HG03520 (cell line): Measurements from ENCODE around the gene ZSWIM9.
A peak's percentile ranks its signal among the peaks of the same experiment; 100 is the strongest.

Source experiments
- ATAC-seq: cut with Tn5 transposase; IDR thresholded peaks from one replicate; pipeline ENCODE4 v1.9.1; 2021; ENCODE audit warnings: mild to moderate bottlenecking, moderate library complexity; ENCODE audit not compliant: unreplicated experiment

ZSWIM9 gene

DNA sequence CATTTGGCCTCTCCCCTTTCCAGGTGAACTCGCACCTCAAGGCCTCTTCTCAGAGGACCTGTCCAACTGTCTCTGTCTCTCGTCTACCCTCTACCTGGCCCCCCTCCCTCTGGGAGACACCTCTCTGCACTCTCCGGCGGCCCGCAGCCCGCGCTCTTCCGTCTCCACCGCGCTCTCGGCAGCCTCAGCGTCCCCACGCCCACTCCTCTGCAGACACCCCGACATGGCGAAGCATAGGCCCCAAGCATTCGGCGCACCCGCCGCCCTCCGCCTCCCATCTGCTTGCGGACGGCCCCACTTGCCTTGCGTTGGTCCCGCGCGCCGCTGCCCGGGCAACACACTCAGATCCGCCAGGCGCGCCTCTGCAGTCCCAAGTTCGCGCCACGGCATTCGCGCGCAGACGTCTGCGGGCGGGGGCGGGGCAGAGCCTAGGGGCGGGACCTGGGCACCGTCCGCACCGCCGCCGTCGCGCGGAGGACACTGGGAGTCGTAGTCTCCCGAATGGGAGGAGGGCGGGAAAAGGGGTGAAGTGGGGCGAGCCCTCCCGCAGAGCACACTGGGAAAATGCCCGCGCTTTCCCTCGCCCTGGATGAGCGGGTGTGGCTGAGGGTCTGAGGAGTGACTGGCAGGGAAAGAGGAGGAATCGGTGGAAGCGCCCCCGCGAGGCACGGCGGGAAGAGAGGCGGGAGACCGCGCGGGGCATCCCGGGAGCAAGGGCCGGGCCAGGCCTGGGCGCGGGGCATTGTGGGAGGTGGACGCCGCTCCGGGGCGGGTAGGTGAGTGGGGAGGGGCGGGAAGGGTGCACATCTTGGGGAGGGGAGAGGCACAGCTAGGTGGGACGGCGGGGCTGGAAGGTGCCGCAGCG lies at the start of gene ZSWIM9, which contains the start of gene LIG1:
TSS of gene ZSWIM9 (plus strand) at position 742 of the 865 bp plus-strand sequence. CDS start 1,123 bp downstream, outside the sequence.
TSS of gene LIG1 (minus strand) at position 406 of the 865 bp plus-strand sequence. CDS start 4,778 bp downstream, outside the sequence.
- peak; percentile 72 for ATAC-seq

DNA sequence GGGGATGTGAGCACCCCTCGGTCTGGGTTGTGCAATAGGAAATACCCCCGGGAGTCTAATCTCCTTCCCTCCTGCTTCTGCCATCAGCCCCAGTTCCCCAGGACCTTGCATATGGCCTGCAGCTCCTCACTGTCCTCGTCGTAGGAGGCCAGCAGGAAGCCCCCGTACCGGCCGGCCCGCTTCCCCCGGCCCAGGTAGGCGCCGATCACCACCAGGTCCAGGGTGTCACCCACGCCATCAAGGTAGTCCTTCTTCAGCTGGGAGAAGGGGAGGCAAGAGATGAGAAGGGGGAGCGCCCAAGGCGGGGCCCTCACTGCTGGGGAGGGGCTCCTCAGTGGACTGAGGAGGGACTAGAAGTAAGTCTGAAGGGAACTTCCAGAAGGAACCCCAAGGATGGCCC lies 49.4 kb upstream of the ZSWIM9 start:
- ATAC-seq, result no peak

DNA sequence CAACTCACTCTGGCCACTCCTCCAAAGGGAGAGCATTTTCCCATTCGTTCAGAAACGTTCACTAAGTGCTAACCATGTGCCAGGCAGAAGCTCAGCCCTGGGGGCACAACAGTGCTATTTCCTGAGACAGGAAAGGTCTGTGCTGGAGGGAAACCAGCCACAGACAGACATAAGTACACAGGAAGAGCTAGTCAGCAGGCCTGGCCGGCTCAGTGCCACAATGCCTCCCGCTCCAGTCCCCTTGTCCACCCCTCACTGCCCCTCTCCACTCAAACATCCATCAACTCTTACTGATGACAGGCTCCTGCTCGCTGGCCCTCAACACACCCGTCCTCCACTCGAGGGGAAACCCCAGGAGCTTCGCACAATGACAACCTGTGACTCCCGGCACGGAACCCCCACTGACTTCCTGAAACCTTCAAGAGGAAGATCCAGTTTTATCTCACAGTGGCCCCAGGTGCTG lies 48.5 kb upstream of the ZSWIM9 start:
- no peak for ATAC-seq

DNA sequence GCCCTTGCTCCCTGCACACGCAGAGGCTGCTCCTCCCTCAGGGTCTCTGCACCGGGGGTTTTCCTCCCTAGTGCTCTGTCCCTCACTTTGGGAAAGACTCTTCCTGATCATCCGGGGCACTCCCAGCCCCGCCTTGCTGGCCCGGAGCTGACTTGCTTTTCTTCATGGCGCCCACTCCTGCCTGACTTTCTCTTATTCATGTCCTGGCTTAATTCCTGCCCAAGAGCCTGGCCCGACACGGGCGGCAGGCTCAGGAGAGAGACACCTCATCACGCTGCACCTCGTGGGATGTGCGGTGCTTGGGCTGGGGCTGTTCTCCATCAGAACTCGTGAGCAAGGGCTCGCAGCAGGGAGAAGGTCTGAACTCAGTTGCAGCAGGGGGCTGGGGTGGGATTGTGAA lies 48.1 kb upstream of the ZSWIM9 start:
- no peak for ATAC-seq

DNA sequence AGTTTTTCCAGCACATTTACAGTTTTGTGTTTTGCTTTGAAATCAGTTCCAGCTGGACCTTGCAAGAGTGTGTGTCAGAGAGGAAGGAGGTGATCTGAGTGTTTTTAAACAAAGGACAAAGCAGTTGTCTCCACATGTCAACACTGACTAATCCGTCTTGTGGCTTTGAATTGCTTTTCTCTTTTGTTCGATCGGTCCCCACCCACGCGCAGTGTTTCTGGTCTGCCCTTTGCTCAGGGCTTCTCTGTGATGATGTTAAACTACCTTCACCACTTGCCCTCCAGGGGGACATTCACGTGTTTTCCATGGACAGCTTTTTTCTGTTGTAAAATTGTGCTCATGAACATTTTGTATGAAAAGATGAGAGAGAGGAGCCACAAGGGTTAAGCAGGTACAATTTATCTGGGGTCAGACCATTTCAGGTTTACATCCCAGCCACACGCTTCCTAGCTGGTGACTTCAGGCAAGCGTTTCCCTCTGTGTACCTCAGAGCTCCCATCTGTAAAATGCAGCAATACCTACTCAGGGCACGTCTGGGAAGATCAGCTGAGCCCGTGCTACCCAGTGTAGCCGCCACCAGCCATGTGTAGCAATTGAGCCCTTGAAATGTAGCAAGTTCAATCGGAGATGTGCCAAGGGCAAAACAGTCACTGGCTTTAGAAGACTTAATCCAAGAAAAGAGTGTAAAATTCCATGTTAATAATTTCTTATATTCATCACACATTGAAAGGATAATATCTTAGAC lies 46.4 kb upstream of the ZSWIM9 start:
- no peak for ATAC-seq

DNA sequence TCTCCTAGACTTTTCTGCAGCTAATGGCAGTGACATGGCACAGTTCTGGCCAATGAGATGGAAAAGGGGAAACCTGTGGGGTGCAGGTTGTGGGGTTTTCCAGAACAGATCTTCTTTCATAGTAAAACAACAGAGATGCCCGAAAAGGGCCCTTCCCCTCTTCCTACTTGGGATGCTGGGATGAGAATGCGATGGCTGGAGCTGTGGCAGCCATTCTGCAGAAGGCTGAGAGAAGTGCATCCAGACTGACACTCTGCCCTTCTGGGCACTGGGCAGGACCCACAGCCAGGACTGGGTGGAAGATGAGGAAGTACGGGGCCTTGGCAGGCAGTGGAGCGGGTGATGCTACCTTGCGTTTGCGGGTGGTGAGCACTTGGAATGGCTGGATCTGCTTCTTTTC lies 42.9 kb upstream of the ZSWIM9 start:
- no peak for ATAC-seq

DNA sequence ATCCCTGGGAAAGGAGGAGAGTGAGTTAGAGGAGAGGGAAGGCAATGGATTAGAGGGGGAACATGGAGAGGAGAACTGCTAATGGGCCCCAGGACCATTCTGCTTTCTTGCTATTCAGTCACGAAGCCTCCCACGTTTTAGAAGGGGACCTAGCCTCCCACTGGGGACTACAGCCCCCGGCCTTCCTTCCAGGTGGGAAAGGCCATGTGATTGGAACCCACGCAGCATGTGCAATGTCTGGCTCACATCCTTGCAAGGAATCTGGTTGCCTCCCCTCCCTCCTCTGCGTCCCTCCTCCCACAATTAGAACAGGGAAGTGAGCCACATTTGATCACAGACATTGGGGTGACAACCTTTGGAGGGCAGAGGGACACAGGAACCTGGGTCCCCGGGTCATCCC lies 37.4 kb upstream of the ZSWIM9 start:
- ATAC-seq, result no peak

DNA sequence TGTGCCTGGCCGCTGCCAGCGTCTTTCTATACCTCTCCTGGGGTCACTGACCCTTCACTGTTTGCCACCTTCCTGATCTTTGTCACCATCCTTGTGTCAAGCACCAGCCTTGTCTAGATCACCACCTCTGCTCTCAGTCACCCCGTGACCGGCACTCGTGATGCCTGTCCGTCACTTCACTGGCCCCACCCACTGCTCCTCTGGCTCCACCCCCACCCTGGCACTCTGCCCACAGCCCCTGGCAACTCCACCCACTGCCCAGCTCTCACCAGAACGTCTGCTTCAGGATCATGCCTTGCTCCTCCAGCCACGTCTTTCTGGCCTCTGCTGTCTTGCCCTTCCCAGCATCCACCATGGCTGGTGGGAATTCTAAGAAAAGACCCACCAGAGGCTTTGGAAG lies 35.1 kb upstream of the ZSWIM9 start:
- ATAC-seq, result no peak

DNA sequence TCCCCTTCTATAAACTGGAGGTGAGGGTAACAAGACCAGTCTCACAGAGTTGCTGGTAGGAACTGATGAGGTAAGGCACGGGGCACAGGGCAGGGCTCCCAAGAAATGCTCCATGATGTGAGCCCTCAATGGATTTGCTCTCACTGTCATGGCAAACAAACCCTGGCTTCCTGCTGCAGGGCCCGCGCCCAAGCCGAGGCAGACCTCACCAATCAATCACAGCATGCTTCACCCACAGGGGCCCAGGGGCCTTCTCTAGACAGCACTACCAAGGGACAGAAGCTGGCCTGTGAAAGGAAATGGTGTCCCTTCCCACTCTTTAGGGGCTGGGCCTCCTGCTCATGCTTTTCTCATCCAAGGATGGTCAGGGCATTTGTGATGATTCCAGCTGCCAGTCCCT lies 33.9 kb upstream of the ZSWIM9 start:
- no peak for ATAC-seq

DNA sequence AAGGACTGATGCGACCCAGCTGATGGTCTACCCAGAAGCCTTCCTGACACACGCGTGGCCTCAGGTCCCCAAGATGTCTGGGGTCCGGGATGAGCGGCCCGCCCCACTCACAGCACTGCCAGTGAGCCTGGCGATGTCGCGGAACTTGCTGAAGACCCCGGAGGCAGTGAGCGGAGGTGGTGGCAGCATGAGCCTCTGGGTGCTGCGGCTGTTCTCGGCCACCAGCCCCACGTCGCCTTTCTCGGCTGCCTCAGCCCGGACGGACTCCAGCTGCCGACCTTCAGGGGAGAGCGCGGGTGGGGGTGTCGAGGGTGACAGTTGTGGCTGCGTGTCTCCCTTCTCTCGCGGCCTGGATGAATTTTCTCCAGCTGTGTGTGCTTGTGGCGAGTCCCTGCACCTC lies 33.1 kb upstream of the ZSWIM9 start:
- ATAC-seq, result no peak

DNA sequence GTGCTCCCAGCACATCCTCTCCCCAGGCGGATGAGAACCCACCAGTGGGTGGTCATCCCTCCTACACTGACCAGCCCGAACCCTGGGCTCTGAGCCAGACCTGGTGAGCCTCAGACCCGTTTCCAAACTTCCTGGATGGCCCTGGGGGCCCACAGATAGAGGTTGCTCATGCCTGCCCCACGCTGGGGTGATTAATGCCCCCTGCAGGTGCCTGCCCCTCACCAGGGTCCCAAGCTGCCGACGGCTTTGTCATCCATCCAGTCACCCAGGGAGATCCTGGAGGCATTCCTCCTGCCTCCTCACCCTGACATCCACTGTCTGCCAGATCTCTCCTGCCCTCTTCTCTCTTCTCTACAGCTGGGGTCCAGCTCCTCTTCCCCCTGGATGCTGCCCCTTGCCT lies 31.4 kb upstream of the ZSWIM9 start:
- ATAC-seq, result no peak

DNA sequence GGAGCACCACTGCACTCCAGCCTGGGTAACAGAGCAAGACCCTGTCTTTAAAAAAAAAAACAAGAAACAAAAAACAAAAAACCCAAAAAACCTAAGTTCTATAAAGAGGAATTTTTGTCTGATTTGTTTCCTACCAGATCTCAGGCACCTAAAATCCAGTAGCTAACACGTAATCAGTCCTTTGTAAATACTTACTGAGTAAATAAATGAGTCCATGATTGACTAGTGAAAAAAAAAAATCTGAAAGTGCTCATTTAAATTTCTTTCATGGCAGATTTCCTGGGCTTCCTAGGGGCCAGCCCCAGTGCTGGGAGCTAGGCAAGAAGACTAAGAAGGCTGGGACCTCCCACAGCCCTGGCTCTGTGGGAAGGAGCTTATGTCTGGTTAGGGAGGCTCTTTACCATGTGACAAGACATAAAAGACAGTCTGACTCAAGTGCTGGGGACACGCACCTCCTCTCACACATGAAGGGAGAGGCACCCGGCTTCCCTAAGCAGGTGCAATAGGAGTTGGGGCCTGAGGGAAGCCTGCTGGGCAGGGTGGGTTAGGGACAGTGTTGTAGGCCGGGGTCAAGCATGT lies 22.8 kb upstream of the ZSWIM9 start:
- ATAC-seq, result no peak

DNA sequence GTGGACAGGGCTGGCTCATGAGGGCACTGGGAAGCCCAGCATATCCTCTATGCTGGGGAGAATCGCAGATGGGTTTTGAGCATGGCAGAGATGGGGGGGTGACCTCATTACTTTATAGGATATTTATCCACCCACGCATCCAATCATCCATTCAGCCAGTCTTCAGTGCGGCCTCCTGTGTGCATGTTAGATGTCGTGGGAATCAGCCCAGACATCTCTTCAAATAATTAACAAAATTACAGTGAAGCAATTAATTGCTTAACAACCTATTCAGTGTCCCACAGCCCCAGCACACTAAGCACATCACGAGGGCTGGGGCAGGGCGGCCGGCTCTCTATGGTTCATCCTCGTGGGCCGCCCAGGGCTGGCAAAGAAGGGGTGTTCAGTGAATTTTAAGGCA lies 21.9 kb upstream of the ZSWIM9 start:
- no peak for ATAC-seq

DNA sequence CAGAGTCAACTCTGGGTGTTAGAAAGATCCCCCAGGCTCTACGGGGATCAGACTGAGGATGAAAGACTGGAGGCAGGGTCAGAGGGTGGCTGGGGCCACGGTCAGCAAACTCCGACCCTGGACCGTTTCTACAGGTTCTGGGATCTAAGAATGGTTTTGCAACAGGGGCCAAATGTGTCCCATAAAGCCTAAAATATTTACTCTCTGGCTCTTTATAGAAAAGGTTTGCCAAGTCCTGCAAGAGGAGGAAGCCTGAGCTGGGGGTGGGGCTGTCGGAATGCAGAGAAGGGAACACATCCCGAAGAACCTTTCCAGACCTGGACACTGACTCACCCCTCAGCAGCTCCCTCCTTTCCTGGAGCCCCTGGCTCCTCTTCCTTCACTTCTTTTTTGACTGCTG lies 21.1 kb upstream of the ZSWIM9 start:
- no peak for ATAC-seq

DNA sequence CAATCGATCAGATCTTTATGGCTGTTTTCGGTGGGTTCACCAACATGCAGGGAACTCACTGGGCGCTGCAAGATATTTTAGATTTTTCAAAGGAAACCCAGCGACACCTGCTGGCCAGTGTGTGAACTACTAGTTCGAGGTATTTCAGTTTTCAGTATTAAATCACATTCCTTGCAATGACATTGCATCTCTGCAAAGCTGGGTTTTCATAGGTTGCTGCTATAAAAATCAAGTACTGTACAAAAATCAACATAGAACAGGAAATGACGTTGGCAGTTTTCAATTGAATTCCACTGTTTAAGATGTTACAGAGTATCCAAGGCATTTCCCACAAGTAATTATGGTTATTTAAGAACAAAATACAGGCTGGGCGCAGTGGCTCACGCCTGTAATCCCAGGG lies 17.9 kb upstream of the ZSWIM9 start:
- no peak for ATAC-seq

DNA sequence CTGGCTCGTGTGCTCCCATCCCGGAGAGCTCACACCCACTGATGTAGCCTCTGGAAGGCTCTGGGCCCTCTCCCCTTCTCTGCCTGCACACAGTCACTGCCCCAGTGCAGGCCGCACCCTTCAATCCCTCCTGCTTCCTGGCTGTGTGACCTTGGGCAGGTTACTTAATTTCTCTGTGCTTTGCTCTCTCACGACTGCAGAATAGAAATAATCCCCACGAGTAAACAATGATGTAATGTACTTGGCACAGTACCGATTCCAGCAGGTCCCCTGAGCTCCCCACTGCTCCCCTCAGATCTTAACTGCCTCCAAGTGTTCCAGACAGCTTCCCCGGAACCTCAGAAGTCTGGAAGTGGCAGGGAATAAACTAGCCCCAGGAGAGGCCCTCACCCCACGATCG lies 16.5 kb upstream of the ZSWIM9 start:
- no peak for ATAC-seq

DNA sequence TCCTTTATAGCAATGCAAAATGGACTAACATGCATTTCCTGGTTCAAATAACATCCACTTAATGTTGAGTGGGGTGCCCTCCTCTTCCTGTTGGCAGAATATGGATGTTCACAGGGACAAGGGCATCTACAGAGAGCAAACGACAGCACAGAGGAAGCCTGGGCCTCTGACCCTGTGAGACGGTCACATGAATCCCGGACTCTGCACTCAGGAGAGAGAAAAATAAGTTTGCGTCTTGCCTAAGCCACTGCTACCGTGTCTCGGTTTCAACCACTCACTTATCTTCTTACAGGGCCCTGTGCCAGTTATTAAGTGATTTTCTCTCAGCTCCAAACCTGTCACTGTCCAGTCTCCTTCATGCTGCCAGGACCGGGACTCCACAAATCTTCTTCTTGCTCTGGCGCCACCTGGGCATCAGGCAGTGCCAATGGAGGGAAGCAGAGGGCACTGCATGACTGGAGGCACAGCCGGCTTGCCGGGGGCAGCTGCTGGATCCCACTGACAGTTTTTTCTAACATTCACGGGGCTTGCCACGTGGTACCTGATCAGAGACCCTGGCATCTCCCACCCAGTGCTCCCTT lies 12.2 kb upstream of the ZSWIM9 start:
- ATAC-seq, result no peak

DNA sequence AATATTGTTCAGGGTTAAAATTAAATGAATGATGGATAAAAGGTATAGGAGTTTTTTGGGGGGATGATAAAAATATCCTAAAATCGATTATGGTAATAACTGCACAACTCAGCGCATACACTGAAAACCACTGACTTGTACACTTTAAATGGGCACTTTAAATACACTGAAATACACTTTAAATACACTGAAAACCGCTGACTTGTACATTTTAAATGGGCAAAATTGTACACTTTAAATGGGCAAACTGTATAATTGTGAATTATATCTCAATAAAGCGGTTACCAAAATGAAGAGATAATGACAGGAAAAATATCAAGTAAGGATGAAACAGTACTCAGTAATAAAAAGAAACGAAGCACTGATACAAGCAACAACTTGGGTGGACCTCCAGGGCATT lies 1.8 kb upstream of the ZSWIM9 start:
- no peak for ATAC-seq

DNA sequence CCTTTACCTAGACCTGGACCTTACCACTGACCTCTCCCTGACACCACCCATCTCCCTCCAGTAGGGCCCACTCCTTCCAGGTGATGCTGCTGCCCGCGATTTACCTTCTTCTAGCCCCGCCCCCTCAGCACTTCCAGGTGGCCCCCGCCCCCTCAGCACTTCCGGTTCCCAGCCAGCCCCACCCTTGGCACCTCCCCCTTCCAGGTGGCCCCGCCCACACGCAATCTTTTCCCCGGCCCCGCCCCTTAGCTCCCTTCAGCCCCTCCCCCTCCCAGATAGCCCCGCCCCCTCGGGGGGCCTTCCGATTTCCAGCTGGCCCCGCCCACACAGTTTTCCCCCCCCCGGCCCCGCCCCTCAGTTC lies 922 bp upstream of the ZSWIM9 start:
- ATAC-seq, result peak; percentile 8

DNA sequence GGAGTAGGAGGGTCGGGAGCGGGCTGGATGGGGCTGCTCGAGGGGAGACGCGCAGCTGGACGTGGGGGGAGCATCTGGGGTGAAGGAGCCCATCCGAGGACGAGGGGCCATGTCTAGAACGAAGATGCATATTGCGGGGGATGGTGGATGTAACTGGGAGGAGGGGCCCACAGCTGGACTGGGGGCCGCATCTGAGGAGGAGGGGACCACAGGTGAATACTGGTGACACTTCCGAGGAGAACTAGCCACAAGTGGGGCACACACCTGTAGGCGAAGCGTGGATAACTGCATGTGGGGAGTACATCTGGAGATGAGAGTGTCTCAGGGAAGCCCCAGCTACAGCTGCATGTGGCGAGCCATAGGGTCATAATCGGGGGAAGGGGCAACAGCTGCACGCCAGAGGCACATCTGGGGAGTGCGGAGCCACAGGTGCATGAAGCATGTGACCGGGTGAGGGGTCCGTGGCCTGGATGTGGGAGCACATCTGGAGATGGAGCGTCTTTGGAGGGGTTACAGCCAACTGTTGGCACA lies 402 bp downstream of the ZSWIM9 start:
- no peak for ATAC-seq

DNA sequence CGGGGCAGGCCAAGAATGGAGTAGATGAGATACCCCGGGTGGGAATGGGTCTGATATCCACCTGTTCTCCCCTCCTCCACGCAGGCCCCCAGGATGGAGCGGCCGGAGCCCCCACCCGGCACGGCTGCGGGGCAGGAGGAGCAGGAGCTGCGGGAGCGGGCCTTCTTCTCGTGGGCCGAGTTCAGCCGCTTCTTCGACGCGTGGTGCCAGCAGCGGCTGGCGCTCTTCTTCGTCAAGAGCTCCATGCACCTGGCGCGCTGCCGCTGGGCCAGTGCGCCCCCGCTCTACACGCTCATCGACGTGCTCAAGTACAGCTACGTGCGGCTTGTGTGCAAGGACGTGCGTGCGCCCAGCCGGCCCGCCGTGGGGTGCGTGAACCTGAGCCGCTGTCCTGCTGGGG lies 1.2 kb downstream of the ZSWIM9 start:
- no peak for ATAC-seq
